Glutamatergic neuron (in vitro differentiated cells): ENCODE results near the gene IL26. TPM values are rescaled to one million over a fixed set of nuclear protein-coding genes. Genes with fewer than 3 reads are reported as not detected.

Experiments
- DNase-seq: peaks from one replicate; pipeline ENCODE4 v3.0.0; 2022
- H3K27ac Mint-ChIP-seq: one replicate; pipeline ENCODE4 v1.8.0; 2020; ENCODE audit warnings: mild to moderate bottlenecking, mixed read lengths, inconsistent platforms; ENCODE audit not compliant: unreplicated experiment
- H3K27me3 Mint-ChIP-seq: one replicate; pipeline ENCODE4 v1.8.0; 2020; ENCODE audit warnings: mild to moderate bottlenecking, moderate library complexity, mixed read lengths, inconsistent platforms; ENCODE audit not compliant: unreplicated experiment
- H3K36me3 Mint-ChIP-seq: one replicate; pipeline ENCODE4 v1.8.0; 2020; ENCODE audit warnings: mild to moderate bottlenecking, mixed read lengths, inconsistent platforms; ENCODE audit not compliant: unreplicated experiment
- H3K4me1 Mint-ChIP-seq: one replicate; pipeline ENCODE4 v1.8.0; 2020; ENCODE audit warnings: mild to moderate bottlenecking, low read depth, mixed read lengths, inconsistent platforms; ENCODE audit not compliant: unreplicated experiment
- H3K4me3 Mint-ChIP-seq: one replicate; pipeline ENCODE4 v1.8.0; 2020; ENCODE audit warnings: mild to moderate bottlenecking, mixed read lengths, inconsistent platforms; ENCODE audit not compliant: unreplicated experiment
- H3K9me3 Mint-ChIP-seq: one replicate; pipeline ENCODE4 v1.8.0; 2020; ENCODE audit warnings: mild to moderate bottlenecking, moderate library complexity, mixed read lengths, inconsistent platforms; ENCODE audit not compliant: unreplicated experiment
- CTCF ChIP-seq: fragments of 200-600 bp; sonication (generic); IDR thresholded peaks from one replicate; pipeline ENCODE4 v1.5.0; 2021; ENCODE audit not compliant: partially characterized antibody, unreplicated experiment
- total RNA-seq: library from RNA; stranded (reverse); fragmentation: NEBNext Ultra II Directional; extraction: Animal tissue kit (Norgen Biotek cat#: 25700); gene quantifications from one replicate; pipeline ENCODE4 v1.2.1, GENCODE V29; 2021; ENCODE audit not compliant: unreplicated experiment

The IL26 gene
- total RNA-seq, 1 donor from 2014 or later: not detected

DNA sequence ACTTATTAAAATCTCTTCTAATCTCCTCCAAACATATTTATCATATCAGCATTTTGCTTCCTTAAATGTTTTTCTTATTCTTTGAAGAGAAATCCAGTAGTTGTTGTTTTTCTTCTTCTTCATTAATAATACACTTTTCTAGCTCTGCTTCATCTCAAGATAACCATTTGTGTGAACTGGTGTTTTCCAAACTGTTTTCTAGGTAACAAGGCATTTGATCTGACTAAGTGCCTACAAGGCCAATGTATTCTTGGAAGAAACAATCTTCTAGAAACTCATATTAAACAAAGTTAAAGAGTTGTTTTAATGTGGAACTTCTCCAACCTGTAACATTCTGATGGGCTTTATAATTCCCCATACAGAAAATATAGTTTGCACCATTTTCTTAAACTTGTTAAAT lies 35.3 kb downstream of the IL26 start:
- no peak overlapping the region for H3K27ac Mint-ChIP-seq
- H3K27me3 Mint-ChIP-seq: no peaks in the 10 kb centered on the region
- no peak for DNase-seq
- H3K9me3 Mint-ChIP-seq: no peaks in the 10 kb centered on the region
- no peaks in the 10 kb centered on the region for H3K36me3 Mint-ChIP-seq
- no peak for TF ChIP-seq CTCF
- H3K4me3 Mint-ChIP-seq: no peak overlapping the region
- H3K4me1 Mint-ChIP-seq: peaks cover 9% of the 10 kb centered on the region

DNA sequence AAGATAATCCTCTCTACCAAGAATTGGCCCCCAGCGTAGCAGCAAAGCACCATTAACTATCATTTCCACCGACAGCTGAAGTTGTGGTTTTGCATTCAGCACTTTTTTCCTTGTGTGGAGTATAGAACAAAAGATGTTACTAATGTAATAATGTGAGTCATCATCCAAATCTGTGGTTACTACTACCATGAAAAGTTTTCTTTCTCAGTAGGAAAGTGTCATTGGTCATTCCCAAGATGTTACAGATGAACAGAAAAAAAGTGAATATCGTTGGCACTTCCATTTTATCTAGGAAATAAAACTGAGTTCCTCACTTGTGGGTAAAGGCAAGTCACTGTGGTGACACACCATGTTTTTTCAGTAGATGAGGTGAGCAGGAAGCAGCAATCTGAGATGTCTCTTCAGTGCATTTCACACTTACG lies 35.8 kb downstream of the IL26 start:
- no peak overlapping the region for H3K4me3 Mint-ChIP-seq
- H3K9me3 Mint-ChIP-seq: no peaks in the 10 kb centered on the region
- DNase-seq: no peak
- no peaks in the 10 kb centered on the region for H3K27me3 Mint-ChIP-seq
- no peak overlapping the region for H3K27ac Mint-ChIP-seq
- peaks cover 9% of the 10 kb centered on the region for H3K4me1 Mint-ChIP-seq
- no peak for TF ChIP-seq CTCF
- no peaks in the 10 kb centered on the region for H3K36me3 Mint-ChIP-seq

GRCh38 chr12:68185598-68185997 lies 40.0 kb downstream of the IL26 start:
- no peaks in the 10 kb centered on the region for H3K9me3 Mint-ChIP-seq
- H3K27me3 Mint-ChIP-seq: peaks cover 2% of the 10 kb centered on the region
- H3K27ac Mint-ChIP-seq: no peak overlapping the region
- peaks cover 2% of the 10 kb centered on the region for H3K4me1 Mint-ChIP-seq
- no peak for TF ChIP-seq CTCF
- no peaks in the 10 kb centered on the region for H3K36me3 Mint-ChIP-seq
- no peak overlapping the region for H3K4me3 Mint-ChIP-seq
- DNase-seq: no peak

GRCh38 chr12:68180792-68181744 lies 44.5 kb downstream of the IL26 start:
- Mint-ChIP-seq H3K4me1 (no peaks in the 10 kb centered on the region), H3K4me3 (no peak overlapping the region), H3K27me3 (peaks cover 2% of the 10 kb centered on the region), H3K36me3 (no peaks in the 10 kb centered on the region), H3K9me3 (no peaks in the 10 kb centered on the region), H3K27ac (no peak overlapping the region)
- no peak for DNase-seq
- TF ChIP-seq CTCF: no peak

DNA sequence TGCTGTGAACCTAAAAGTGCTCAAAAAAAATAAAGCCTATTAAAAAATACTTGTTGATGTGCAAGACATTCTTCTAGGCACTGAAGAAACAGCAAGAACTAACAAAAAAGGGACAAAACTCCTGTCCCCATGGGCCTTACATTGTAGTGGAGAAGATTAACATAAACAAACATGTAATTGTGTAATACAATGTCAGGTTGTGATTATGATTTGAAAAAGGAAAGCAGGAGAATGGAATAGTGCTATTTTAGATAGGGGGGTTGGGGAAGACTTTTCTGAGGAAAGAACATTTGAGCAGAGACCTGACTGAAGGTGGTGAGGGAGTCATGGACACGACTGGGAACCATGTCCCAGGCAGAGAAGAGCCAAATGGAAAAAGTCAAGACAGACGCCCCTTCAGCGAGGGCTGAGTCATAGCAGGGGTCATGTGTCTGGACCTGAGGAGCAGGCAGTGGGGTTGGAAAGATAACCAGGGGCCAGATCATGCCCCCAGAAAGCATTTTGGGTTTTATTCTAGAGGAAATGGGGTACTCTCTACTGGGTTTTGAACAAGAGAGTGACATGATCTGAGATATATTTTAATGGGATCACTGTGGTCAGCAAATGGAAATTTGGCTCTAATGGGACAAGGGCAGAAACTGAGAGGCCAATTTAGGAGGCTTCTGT lies 46.7 kb downstream of the IL26 start:
- Mint-ChIP-seq H3K4me3 (no peak overlapping the region), H3K27me3 (peaks cover 2% of the 10 kb centered on the region), H3K27ac (no peak overlapping the region), H3K4me1 (no peaks in the 10 kb centered on the region), H3K9me3 (peaks cover 2% of the 10 kb centered on the region), H3K36me3 (no peaks in the 10 kb centered on the region)
- DNase-seq: no peak
- TF ChIP-seq CTCF: no peak
